NCI-H748 (cell line): Measurements from ENCODE around the gene JAG2.

Experiments
- DNase-seq: peaks from one replicate; lab custom pipeline; 2025; ENCODE audit not compliant: unreplicated experiment; lab: John Stamatoyannopoulos, UW

JAG2 gene

DNA sequence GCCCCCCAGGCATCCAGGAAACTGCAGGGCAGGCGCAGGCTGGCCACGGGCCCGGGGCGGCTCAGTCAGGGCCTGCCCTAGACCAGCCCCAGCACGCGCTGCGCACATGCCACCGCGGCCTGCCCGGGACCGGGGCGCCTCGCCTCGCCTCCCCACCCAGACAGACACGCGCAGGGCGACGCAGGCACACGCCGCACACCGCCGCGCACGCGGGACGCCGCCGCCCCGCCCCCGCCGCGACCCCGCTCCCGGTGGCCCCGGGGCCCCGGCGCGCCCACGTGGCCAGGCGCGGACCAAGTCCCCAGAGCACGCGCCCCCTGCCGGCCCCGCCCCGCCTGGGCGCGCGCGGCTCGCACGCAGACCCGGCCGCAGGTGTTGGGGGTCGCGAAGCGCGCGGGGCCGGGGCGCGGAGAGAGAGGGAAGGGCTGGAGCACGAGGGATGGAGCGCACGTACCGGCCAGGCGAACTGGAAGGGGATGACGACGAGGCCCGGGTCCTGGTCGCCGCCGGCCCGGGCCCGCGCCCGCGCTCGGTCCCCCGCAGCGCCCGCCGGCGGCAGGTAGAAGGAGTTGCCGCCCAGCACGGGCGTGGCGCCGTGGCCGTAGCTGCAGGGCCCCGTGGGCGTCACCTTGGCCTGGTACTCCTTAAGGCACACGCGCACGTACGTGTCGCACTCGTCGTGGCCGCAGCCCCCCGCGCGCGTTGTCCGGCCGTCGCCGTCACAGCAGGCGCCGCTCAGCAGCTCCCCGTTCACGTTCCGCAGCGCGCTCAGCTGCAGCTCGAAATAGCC, 1.1 kb downstream of the JAG2 start:
- DNase-seq: peak; percentile 69

DNA sequence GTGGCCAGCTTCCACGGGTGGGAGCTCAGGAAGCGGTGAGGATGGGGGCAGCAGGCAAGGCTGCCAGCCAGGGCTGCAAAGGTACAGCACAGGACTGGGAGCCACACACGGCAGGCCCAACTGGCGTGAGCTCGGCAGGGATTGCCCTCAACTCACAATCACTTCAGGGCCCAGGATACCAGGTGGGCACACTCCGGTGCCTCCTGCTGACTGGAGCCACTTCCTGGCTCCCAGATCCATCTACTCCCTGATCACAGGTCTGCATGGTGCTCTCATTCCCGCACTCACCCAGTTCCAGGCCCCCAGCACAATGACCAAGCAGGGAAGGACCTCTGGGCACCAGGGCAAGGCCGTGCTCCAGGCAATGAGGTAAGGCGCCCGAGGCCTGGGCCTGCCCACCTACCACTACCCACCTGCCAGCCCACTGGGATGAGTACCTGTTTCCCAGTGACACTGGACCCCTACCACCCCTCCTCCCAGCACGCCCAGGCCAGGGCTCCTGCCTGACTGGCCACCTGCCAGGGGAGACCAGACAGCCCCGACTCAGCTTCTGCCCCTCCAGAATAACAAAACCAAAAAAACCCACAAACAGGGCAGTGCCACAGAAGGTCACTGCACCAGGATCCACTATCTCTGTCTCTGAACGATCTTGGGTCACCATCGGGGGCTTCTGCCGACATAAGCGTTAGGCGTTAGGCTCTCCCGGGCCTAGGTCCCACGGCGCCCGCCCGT, 1.8 kb downstream of the JAG2 start:
- DNase-seq: no peak

DNA sequence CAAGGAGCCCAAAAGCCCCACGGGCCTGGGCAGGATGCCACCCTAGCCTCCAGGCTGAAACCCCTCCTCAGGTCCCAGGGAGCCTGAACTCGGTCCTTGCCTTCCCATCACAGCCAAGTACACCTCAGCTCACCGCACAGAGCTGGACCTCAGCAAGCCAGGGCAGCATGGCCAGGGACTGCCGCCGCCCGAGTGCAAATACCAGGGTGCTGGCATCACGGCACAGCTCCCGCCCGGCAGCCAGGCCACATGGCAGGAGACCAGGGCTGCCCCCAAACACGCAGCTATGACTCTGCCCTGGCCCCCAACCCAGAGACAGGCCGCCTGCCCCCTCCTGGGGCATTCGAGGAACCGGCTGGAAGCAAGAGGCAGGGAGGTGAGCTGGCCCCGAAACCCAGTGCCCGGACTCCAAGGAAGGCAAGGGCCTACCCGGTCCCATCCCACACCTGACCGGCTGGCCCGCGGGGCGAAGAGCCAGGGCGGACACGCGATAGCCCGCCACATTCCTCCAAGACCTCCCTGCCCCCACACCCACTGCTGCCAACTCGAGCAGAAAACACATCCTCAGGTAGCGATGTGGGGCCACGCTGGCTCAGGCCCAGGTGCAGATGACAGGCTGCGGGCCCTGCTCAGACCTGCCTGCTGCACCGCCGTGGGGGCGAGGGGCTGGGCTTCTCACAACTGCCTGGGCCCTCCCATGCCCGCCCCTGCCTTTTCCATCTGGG, 2.7 kb downstream of the JAG2 start:
- no peak for DNase-seq

DNA sequence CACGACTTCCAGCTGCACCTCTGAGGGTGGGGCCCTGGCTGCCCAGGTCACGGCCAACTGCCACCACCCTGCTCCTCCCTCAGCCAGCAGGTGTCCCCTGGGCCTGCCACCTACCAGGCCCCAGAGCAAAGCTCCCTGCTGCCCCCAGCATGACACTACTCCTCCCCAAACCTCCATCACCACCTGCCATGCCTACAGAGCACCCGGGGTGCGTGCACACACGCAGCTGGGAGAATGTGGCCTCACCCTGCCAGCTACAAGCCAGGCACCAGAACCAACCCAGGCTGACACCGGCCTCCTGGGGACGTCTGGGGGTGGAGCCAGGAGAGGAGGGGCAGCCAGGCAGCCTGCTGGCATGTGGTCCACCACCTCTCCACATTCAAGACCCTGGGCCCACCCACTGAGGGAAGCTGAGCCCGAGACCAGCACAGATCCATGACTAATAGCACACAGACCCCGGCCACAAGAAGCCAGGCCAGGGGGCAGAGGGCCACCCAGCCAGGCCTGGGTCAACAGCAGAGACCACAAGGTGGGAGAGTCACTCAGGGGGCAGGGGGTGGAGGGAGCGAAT, 3.4 kb downstream of the JAG2 start:
- DNase-seq: no peak

DNA sequence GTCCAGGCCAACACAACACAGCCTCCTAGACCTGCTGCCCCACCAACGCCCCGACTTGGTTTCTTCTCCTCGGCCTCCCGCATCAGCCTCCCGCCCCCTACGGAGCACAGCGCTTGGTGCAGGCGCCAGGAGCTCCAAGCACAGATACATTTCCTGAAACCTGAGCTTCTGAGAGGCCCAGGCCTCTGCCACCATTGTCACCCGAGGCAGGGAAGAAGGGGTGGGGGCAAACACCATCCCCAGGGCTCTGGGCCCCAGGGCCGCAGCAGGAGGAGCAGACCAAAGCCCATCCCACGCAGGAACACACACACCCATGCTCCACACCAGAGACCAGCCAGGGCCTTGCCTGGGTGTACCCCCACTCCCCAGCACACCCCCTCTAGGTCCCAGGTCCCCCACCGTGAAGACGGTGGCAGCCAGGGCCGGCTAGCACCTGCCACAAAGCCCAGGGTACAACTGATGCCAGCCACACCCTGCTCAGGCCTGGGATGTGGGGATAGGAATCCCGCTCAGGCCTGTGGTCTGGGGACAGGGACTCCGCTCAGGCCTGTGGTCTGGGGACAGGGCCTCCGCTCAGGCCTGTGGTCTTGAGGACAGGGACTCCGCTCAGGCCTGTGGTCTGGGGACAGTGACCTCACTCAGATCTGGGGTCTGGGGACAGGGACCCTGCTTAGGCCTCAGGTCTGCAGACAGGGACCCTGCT, 5.4 kb downstream of the JAG2 start:
- DNase-seq: peak; percentile 18

DNA sequence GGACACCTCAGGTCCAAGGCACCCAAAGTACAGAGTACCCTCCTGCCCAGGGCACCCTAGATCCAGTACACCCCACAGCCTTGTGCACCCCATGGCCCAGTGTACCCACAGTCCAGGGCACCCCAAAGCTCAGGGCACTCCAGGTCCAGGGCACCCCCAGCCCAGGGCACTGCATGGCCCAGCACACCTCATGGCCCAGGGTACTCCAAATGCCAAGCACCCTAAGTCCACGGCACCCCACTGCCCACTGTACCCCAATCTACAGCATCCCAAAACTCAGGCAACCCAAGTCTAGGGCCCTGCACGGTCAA, 6.0 kb downstream of the JAG2 start:
- DNase-seq: no peak

DNA sequence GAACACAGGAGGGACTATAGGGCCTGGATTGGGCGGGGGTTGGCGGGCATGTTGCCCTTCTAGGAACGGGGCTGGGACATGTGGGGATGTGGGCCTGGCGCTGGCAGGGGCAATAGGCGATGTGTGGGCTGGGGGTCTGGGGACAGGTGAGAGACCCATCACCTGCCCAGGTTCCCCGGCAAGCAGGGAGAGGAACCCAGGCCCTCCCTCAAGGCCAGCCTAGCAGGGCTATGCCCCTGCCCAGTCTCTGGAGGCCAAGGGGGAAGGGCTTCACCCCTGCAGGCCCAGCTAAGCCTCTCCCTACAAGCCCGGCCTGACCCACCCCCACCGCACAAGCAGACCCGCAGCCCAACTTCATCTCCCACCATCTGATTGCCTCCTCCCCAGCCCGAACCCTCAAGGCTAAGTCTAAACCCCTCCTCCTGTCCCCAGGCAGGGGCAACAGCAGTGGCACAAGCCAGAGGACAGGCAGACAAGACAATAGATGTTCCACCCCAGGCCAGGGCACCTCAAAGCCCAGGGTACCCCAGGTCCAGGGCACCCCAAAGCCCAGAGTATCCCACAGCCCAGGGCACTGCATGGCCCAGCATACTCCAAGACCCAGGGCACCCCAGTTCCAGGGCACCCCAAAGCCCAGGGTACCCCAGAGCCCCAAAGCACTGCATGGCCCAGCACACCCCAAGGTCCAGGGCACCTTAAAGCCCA, 6.5 kb downstream of the JAG2 start:
- no peak for DNase-seq

DNA sequence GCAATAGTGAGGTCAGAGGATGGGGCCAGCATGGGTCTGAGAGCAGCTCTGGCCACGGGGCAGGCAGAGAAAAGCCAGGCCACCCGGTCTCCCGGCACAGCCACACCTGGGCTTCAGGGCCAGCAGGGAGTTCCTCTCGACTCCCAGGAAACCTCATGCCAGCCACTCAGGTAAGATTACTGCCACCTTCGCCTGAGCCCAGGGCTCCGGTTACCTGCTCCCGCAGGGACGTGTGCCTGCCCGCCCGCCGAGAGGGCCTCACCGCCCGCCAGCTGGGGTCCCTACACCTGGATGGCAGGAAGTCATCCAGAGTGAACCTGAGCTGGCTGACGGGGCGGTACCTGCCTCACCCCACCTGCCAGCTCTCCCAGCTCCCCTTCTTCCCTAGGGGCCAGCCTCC, 7.3 kb downstream of the JAG2 start:
- peak; percentile 22 for DNase-seq

DNA sequence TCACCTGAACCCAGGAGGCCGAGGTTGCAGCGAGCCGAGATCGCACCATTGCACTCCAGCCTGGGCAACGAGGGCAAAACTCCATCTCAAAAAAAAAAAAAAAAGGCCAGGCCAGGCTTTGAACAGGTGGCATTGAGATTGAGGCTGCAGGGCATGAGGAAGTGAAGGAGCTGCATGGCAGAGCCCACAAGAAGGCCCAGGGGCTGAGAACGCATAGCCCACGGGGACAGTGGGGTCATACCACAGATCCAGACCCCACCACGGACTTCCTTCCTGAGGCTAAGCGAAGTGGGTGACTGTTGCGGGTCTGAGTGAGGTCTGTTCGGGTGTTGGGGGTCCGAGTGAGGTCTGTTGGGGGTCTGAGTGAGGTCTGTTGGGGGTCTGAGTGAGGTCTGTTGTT, 7.8 kb downstream of the JAG2 start:
- DNase-seq: no peak

DNA sequence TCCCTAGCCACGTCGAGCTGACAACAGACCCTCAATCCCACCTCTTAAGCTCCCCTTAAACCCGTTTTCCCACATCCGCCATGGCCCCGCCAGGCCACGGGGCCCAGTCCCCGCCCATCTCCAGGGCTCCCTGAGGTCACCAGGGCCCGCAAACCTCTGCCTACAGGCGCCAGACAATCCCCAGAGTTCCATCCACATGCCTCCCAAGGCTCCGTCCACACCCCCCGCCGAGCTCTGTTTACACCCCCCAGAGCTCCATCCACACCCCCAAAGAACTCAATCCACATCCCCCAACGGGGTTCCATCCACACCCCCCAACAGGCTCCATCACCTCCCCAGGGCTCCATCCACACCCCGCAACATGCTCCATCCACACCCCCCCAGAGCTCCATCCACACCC, 9.2 kb downstream of the JAG2 start:
- no peak for DNase-seq

DNA sequence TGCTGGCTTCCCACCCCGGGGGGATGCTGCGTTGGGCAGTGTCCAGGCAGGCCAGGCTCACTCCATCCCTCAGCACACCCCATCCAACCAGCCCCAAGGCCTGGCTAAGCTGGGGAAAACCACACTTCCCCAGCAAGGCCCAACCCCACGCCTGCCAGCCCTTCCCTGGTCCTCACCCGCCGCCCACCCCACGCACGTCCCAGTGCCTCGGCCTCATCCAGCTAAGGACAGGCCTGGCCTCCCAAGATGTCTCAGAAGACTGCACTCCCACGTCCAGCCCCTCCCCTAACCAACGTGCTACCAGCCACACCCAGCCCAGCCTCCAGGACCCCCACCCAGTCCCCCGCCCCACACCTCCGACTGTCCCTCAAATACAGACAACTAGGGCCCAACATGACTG, 9.8 kb downstream of the JAG2 start:
- no peak for DNase-seq

DNA sequence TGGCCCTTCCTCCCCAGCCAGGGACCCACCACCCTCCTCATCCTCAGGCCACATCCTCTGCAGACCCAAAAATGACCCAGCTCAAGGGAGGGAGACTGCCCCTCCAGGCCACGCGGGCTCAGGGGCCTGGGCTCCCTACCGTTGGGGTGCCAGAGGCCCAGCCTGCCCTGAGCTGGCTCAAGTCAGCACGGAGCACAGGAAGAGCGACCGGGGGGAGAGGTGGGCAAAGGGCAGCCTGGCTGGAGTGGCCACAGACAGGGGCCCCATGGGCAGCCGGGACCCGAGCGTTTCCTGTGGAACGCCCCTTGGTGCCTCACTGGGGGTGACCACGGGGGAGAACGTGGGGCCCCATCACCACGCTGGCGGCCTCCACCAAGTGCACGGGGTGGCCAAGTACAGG, 10.7 kb downstream of the JAG2 start:
- DNase-seq: no peak

DNA sequence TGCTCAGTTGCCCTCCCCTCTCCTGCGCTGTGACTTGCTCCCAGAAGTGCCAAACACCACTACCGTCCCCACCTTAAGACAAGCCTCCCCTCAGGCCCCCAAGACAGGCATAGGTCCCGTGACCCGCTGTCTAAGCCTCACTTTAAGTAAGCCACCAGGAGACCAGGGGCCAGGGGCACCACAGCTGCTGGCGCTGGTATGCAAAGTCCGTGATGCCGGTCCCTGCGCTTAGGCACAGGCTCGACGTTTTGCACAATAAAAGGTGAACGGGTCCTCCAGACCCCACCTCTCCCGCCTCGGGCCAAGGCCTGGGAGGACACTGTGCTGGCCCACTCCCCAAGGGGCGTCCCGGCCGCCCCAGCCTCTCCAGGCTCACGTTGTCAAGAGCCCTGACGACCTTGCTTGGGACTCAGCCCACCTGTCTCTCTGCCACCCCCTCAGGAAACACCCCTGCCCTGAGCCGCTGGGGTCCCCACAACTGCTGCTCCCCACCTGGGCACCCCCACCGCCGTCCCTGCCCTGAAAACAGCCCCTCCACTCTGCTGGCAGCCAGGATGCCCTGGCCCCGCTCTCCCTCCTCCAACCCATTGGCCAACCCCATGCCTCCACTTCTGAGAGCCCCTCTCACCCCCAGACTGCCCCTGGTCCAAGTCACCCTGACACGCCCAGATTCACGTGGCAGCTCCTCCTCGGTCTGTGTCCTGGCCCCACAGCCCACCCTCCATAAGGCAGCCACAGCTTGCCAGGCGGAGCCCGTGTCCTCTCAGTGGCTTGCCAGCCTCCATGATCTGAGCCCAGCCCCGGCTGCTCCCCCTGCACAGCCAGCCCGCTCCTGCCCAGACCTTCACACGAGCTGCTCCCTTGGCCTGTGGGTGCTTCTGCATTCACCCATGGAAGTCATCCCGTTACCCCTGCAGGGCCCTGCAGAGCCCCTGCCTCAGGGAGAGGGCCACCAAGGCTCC, 11.9 kb downstream of the JAG2 start:
- DNase-seq: no peak

DNA sequence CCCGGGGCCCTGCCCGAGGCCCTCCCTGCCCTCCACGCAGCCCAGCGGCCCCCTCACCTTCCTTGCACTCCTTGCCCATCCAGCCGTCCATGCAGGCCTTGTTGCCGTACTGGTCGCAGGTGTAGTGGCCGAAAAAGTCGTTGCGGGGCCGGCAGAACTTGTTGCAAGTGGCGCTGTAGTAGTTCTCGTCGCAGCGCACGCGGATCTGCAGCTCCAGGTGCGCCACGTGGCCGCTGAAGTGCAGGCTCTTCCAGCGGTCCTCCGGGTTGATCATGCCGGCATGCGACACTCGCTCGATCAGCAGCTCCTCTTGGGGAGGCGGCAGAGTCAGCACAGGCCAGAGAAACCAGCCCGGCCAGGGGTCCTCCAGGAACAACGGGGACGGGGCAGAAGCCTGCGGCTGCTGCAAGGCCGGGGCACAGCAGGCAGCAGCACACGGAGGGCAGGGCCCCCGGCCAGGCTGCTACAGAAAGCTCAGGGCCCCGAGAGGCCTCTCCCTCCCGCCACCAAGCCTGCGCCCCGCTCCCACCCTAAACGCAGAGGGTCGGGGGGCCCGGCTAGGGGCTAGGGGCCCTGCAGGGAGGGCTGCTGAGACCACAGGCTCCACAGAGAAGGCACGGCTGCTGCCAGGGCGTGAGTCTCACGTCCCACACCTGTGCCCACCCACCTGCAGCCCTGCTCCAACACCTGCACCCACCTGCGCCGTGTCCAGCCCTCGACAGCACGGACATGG, 12.7 kb downstream of the JAG2 start:
- no peak for DNase-seq

DNA sequence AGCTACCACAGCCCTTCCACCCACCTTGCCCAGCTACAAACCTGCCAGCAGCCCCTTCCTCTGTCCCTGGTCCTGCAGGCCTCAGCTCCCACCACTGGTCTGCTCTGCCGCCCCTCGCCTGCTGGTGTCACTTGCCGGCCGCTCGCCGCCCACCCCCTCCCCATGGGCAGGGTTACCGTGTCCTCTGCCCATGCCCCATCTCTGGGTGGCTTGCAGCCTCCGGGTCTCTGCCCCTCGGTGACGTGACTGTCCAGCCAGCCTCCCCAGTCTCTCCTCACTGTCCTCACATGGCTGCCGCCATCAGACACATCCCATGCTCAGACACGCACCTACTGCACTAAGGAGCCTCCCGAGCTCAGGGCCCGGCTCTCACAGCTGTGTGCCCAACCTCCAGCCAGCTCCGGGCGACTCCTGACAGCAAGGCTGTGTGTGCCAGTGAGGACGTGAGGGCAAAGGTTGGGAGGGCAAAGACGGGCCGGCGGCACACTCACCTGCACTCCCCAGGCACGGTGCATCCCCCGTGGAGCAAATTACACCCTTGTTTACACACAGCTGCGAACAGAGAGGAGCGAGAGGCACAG, 13.4 kb downstream of the JAG2 start:
- no peak for DNase-seq

DNA sequence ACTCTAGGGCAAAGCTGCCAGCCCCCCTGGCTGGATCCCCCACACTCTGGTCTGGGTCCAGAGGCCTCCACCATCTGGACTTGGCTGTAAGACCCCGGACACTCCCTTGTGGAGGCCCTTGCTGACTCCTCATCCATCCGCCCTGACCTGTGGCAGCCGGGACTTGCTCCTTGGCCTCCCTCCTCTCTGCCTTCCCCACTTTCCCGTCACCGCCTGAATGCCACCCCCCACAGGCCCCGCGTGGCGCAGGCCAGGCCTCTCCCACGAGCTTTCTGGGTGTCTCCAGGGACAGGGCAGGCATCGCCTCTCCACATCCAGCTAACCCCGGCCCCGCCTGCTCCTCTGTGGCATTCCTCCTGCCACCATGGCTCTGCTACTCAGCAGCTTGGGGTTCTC, 14.1 kb downstream of the JAG2 start:
- DNase-seq: no peak

DNA sequence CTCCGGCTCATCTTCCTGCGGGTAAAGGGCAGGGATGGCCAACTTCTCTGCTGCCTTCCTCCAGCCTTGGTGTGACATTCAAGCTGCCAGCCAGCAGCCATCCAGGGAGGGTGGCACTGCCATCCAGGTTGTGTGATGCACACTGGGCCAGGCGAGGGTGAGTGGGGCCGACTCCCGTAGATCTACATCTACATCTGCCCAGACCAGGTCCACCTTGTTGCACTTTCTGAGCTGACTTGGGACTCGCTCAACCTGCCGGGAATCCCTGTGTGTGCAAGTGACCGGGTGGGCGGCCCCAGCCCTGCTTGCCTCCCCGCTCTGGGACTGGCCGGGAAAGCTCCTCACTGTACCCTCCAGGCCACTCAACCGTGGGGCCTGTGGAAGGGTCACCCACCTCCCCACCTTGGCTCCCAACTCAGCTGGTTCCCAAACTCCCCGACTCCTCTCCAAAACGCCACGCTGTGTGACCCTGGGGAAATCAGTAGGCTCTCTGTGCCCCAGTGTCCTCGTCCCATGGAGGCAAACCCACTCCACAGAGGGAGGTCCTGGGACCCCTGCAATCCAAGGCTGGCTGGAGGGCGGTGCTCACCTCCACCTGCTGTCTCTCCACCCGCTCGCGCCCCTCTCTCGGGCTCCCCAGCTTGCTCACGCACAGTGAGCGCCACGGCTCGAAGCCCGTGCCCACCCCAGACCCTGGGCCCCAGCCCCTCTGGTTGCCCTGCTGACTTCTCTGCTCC, 14.7 kb downstream of the JAG2 start:
- no peak for DNase-seq

DNA sequence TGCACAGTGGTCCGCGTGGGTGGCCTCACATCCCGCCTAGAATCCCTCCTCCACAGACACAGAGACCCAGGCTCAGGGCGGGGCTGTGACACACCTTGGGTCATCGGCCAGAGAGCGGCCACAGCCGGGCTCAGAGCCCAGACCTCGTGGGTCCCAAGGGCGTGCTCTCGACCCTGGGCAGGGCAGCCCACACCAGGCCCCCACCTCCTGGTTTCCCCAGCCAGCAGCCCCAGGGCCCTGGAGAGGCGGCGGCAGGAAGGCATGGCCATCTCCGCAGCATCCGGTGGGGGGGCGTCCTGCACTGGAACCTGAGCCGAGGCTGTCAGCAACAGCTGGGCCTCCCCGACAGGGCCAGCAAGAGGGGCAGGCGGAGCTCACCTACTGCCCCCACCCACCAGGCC, 15.2 kb downstream of the JAG2 start:
- DNase-seq: no peak
